Esophagus squamous epithelium (tissue), 4 donors: ENCODE results near the gene SRRT.

Experiments
- POLR2A ChIP-seq, 4 donors: fragments of 450-650 bp; IDR thresholded peaks; one replicate each; pipeline ENCODE4 v1.6.1; 2017; ENCODE audit warnings: antibody characterized with exemption in 4 of 4, mild to moderate bottlenecking in 4 of 4, moderate library complexity in 3 of 4
- TF ChIP-seq, protein P1 (sequence below), 6 experiments: fragments of 450-650 bp in 4 of 6; fragments of 200-600 bp in 2 of 6; sonication (generic) in 2 of 6; IDR thresholded peaks; one replicate each; pipeline ENCODE4 v1.5.1; 2016 to 2019; ENCODE audit warnings: antibody characterized with exemption in 6 of 6, mild to moderate bottlenecking in 4 of 6, moderate library complexity in 4 of 6

GRCh38 chr7:100888291-100888987 lies 13.5 kb downstream of the SRRT start:
- TF ChIP-seq, protein P1, sequence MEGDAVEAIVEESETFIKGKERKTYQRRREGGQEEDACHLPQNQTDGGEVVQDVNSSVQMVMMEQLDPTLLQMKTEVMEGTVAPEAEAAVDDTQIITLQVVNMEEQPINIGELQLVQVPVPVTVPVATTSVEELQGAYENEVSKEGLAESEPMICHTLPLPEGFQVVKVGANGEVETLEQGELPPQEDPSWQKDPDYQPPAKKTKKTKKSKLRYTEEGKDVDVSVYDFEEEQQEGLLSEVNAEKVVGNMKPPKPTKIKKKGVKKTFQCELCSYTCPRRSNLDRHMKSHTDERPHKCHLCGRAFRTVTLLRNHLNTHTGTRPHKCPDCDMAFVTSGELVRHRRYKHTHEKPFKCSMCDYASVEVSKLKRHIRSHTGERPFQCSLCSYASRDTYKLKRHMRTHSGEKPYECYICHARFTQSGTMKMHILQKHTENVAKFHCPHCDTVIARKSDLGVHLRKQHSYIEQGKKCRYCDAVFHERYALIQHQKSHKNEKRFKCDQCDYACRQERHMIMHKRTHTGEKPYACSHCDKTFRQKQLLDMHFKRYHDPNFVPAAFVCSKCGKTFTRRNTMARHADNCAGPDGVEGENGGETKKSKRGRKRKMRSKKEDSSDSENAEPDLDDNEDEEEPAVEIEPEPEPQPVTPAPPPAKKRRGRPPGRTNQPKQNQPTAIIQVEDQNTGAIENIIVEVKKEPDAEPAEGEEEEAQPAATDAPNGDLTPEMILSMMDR (IDR thresholded peaks at IDR 0.05), result no peak
- TF ChIP-seq POLR2A (IDR thresholded peaks at IDR 0.05), result no peak
